CD8-positive, alpha-beta memory T cell (primary cell): Measurements from ENCODE around the gene PLPP4. TPM values are rescaled to one million over a fixed set of nuclear protein-coding genes. Genes with fewer than 3 reads are reported as not detected.

Experiments used
- CTCF ChIA-PET: fragments of 350-600 bp; sonication (Branson Sonifier 250); formaldehyde crosslinking; loops from one replicate; lab custom pipeline; 2021; ENCODE audit warnings: antibody characterized with exemption; lab: Charles Lee
- POLR2A ChIA-PET: fragments of 350-600 bp; sonication (Branson Sonifier 250); formaldehyde crosslinking; loops from one replicate; lab custom pipeline; 2021; ENCODE audit warnings: antibody characterized with exemption; lab: Charles Lee
- DNase-seq, 5 donors: peaks; one replicate each; pipeline versions ENCODE4 v3.0.0 to v3.0.0-alpha.2; 2020 to 2022; ENCODE audit warnings: mixed read lengths in 1 of 5
- H3K27ac ChIP-seq: one replicate; pipeline ENCODE4 v1.7.0; 2013; ENCODE audit warnings: low read depth, mild to moderate bottlenecking, low read length, moderate library complexity
- H3K27me3 ChIP-seq: 2 replicates; pipeline ENCODE4 v1.7.0; 2013; ENCODE audit warnings: low read length, mild to moderate bottlenecking; ENCODE audit not compliant: insufficient read depth, poor library complexity, severe bottlenecking
- H3K36me3 ChIP-seq: 2 replicates; pipeline ENCODE4 v1.7.0; 2013; ENCODE audit warnings: mild to moderate bottlenecking, low read length, moderate library complexity; ENCODE audit not compliant: insufficient read depth
- H3K4me1 ChIP-seq: 2 replicates; pipeline ENCODE4 v1.7.0; 2013; ENCODE audit warnings: mild to moderate bottlenecking, low read length, moderate library complexity; ENCODE audit not compliant: insufficient read depth
- H3K4me3 ChIP-seq: 2 replicates; pipeline ENCODE4 v1.7.0; 2013; ENCODE audit warnings: mild to moderate bottlenecking, low read length
- H3K9me3 ChIP-seq: 2 replicates; pipeline ENCODE4 v1.7.0; 2013; ENCODE audit warnings: mild to moderate bottlenecking, low read length
- H3K27ac Mint-ChIP-seq, 8 donors: one replicate each; pipeline ENCODE4 v1.8.0; 2020 to 2021; ENCODE audit warnings: mixed read lengths in 8 of 8, mild to moderate bottlenecking in 6 of 8, inconsistent platforms in 3 of 8, moderate library complexity in 3 of 8
- H3K27me3 Mint-ChIP-seq, 2 donors: one replicate each; pipeline ENCODE4 v1.8.0; 2020 to 2021; ENCODE audit warnings: mixed read lengths in 2 of 2, mild to moderate bottlenecking in 1 of 2, moderate library complexity in 1 of 2
- H3K36me3 Mint-ChIP-seq, 3 donors: one replicate each; pipeline ENCODE4 v1.8.0; 2020 to 2021; ENCODE audit warnings: mixed read lengths in 3 of 3, inconsistent platforms in 1 of 3, mild to moderate bottlenecking in 1 of 3
- H3K4me1 Mint-ChIP-seq, 3 donors: one replicate each; pipeline ENCODE4 v1.8.0; 2020 to 2021; ENCODE audit warnings: mixed read lengths in 3 of 3, inconsistent platforms in 1 of 3, mild to moderate bottlenecking in 1 of 3
- H3K4me3 Mint-ChIP-seq, 7 donors: one replicate each; pipeline ENCODE4 v1.8.0; 2020 to 2021; ENCODE audit warnings: mixed read lengths in 7 of 7, mild to moderate bottlenecking in 6 of 7, moderate library complexity in 4 of 7, inconsistent platforms in 2 of 7
- H3K9me3 Mint-ChIP-seq, 5 donors: one replicate each; pipeline ENCODE4 v1.8.0; 2020 to 2022; ENCODE audit warnings: mixed read lengths in 5 of 5, mild to moderate bottlenecking in 3 of 5, moderate library complexity in 2 of 5, inconsistent platforms in 1 of 5
- polyA plus RNA-seq: library from polyadenylated mRNA; unstranded; fragments of 300-500 nt; fragmentation: Illumina TruSeq; gene quantifications from one replicate; pipeline ENCODE4 v1.2.3, GENCODE V29; 2021
- total RNA-seq, 2 experiments: library from RNA; stranded (reverse); gene quantifications; one replicate each; pipeline ENCODE4 v1.2.3, GENCODE V29; 2021

Gene PLPP4
- total and polyA plus RNA-seq, 3 experiments from 2014 or later, result not detected

GRCh38 chr10:120436439-120437112 is 20.5 kb upstream of the PLPP4 start:
- Histone ChIP-seq H3K36me3 (no peaks in the 10 kb centered on the region), H3K4me3 (no peak overlapping the region), H3K9me3 (no peaks in the 10 kb centered on the region), H3K27ac (no peak overlapping the region), H3K4me1 (no peaks in the 10 kb centered on the region), H3K27me3 (no peaks in the 10 kb centered on the region)
- peaks cover 0 to 9% (median 6%) of the 10 kb centered on the region in 5 donors for H3K9me3 Mint-ChIP-seq
- CTCF ChIA-PET, result no interaction called here
- H3K4me1 Mint-ChIP-seq, result no peaks in the 10 kb centered on the region
- H3K27me3 Mint-ChIP-seq, result peaks cover 0 to 21% of the 10 kb centered on the region in 2 donors
- no peaks in the 10 kb centered on the region for H3K36me3 Mint-ChIP-seq
- no peak overlapping the region for H3K4me3 Mint-ChIP-seq
- H3K27ac Mint-ChIP-seq, result no peak overlapping the region
- DNase-seq, result no peak
- POLR2A ChIA-PET, result no interaction called here

- H3K27ac Mint-ChIP-seq, result no peak overlapping the region
- H3K4me1 Mint-ChIP-seq, result no peaks in the 10 kb centered on the region
- H3K4me1 ChIP-seq, result no peaks in the 10 kb centered on the region
- H3K9me3 ChIP-seq, result no peaks in the 10 kb centered on the region
- H3K9me3 Mint-ChIP-seq, result peaks cover 0 to 9% (median 6%) of the 10 kb centered on the region in 5 donors
- no peaks in the 10 kb centered on the region for H3K36me3 Mint-ChIP-seq
- no peaks in the 10 kb centered on the region for H3K36me3 ChIP-seq
- peaks cover 0 to 12% of the 10 kb centered on the region in 2 donors for H3K27me3 Mint-ChIP-seq
- no peak for DNase-seq
- H3K27ac ChIP-seq, result no peak overlapping the region
- no peak overlapping the region for H3K4me3 ChIP-seq
- POLR2A ChIA-PET, result no interaction called here
- H3K4me3 Mint-ChIP-seq, result no peak overlapping the region
- CTCF ChIA-PET, result no interaction called here
- H3K27me3 ChIP-seq, result no peaks in the 10 kb centered on the region
Observed at GRCh38 chr10:120437541-120437940, 19.5 kb upstream of the PLPP4 start.

GRCh38 chr10:120451968-120452367 is 5.1 kb upstream of the PLPP4 start:
- H3K27ac ChIP-seq, result no peak overlapping the region
- peaks cover 0 to 4% (median 2%) of the 10 kb centered on the region in 5 donors for H3K9me3 Mint-ChIP-seq
- H3K27me3 Mint-ChIP-seq, result peaks cover 12 to 14% of the 10 kb centered on the region in 2 donors
- no peak overlapping the region for H3K27ac Mint-ChIP-seq
- H3K4me3 Mint-ChIP-seq, result no peak overlapping the region
- no peaks in the 10 kb centered on the region for H3K36me3 ChIP-seq
- no peaks in the 10 kb centered on the region for H3K36me3 Mint-ChIP-seq
- no peaks in the 10 kb centered on the region for H3K27me3 ChIP-seq
- H3K9me3 ChIP-seq, result no peaks in the 10 kb centered on the region
- DNase-seq, result no peak
- CTCF ChIA-PET, result interaction anchor here (1.2 kb wide), 1 partner anchor 29 kb away, joined by 3 read pairs; no protein-coding TSS in a partner anchor
- no peaks in the 10 kb centered on the region for H3K4me1 Mint-ChIP-seq
- no peaks in the 10 kb centered on the region for H3K4me1 ChIP-seq
- H3K4me3 ChIP-seq, result no peak overlapping the region
- POLR2A ChIA-PET, result no interaction called here

GRCh38 chr10:120453319-120453718 is 3.7 kb upstream of the PLPP4 start:
- H3K27ac Mint-ChIP-seq, result no peak overlapping the region
- no peak overlapping the region for H3K4me3 Mint-ChIP-seq
- H3K9me3 Mint-ChIP-seq, result peaks cover 0 to 7% (median 2%) of the 10 kb centered on the region in 5 donors
- DNase-seq, result no peak
- ChIA-PET POLR2A (no interaction called here), CTCF (interaction anchor here (1.2 kb wide), 1 partner anchor 31 kb away, joined by 3 read pairs; no protein-coding TSS in a partner anchor)
- no peaks in the 10 kb centered on the region for H3K9me3 ChIP-seq
- H3K27ac ChIP-seq, result no peak overlapping the region
- H3K4me3 ChIP-seq, result no peak overlapping the region
- H3K36me3 Mint-ChIP-seq, result no peaks in the 10 kb centered on the region
- H3K36me3 ChIP-seq, result no peaks in the 10 kb centered on the region
- no peaks in the 10 kb centered on the region for H3K27me3 ChIP-seq
- no peaks in the 10 kb centered on the region for H3K4me1 Mint-ChIP-seq
- H3K27me3 Mint-ChIP-seq, result peaks cover 17 to 22% of the 10 kb centered on the region in 2 donors
- H3K4me1 ChIP-seq, result no peaks in the 10 kb centered on the region

- Mint-ChIP-seq H3K4me3 (no peak overlapping the region), H3K27me3 (peaks cover 20 to 27% of the 10 kb centered on the region in 2 donors), H3K27ac (no peak overlapping the region), H3K4me1 (no peaks in the 10 kb centered on the region), H3K9me3 (peaks cover 0 to 7% (median 2%) of the 10 kb centered on the region in 5 donors), H3K36me3 (no peaks in the 10 kb centered on the region)
- H3K4me3 ChIP-seq, result no peak overlapping the region
- no peaks in the 10 kb centered on the region for H3K4me1 ChIP-seq
- no peak for DNase-seq
- CTCF ChIA-PET, result no interaction called here
- POLR2A ChIA-PET, result no interaction called here
- no peaks in the 10 kb centered on the region for H3K9me3 ChIP-seq
- no peaks in the 10 kb centered on the region for H3K27me3 ChIP-seq
- no peaks in the 10 kb centered on the region for H3K36me3 ChIP-seq
- no peak overlapping the region for H3K27ac ChIP-seq
Observed at GRCh38 chr10:120453886-120454285, 3.1 kb upstream of the PLPP4 start.

GRCh38 chr10:120455004-120455403 is 2.0 kb upstream of the PLPP4 start:
- no peaks in the 10 kb centered on the region for H3K27me3 ChIP-seq
- Mint-ChIP-seq H3K27ac (no peak overlapping the region), H3K9me3 (peaks cover 0 to 7% (median 2%) of the 10 kb centered on the region in 5 donors), H3K27me3 (peaks cover 22 to 34% of the 10 kb centered on the region in 2 donors), H3K4me1 (no peaks in the 10 kb centered on the region), H3K36me3 (no peaks in the 10 kb centered on the region), H3K4me3 (no peak overlapping the region)
- POLR2A ChIA-PET, result no interaction called here
- no peaks in the 10 kb centered on the region for H3K9me3 ChIP-seq
- no peak overlapping the region for H3K27ac ChIP-seq
- CTCF ChIA-PET, result no interaction called here
- no peak for DNase-seq
- no peaks in the 10 kb centered on the region for H3K4me1 ChIP-seq
- no peaks in the 10 kb centered on the region for H3K36me3 ChIP-seq
- H3K4me3 ChIP-seq, result no peak overlapping the region

- Mint-ChIP-seq H3K36me3 (no peaks in the 10 kb centered on the region), H3K27me3 (peaks cover 24 to 36% of the 10 kb centered on the region in 2 donors), H3K4me3 (no peak overlapping the region), H3K9me3 (peaks cover 0 to 7% (median 2%) of the 10 kb centered on the region in 5 donors), H3K4me1 (no peaks in the 10 kb centered on the region), H3K27ac (no peak overlapping the region)
- Histone ChIP-seq H3K4me3 (no peak overlapping the region), H3K27ac (no peak overlapping the region), H3K4me1 (no peaks in the 10 kb centered on the region), H3K36me3 (no peaks in the 10 kb centered on the region), H3K27me3 (no peaks in the 10 kb centered on the region), H3K9me3 (no peaks in the 10 kb centered on the region)
- CTCF ChIA-PET, result no interaction called here
- POLR2A ChIA-PET, result no interaction called here
- DNase-seq, result no peak
Observed at GRCh38 chr10:120455606-120456005, 1.4 kb upstream of the PLPP4 start.

GRCh38 chr10:120456143-120456625 is 843 bp upstream of the PLPP4 start:
- Mint-ChIP-seq H3K27me3 (peaks cover 24 to 38% of the 10 kb centered on the region in 2 donors), H3K4me1 (no peaks in the 10 kb centered on the region), H3K27ac (no peak overlapping the region), H3K4me3 (no peak overlapping the region), H3K9me3 (peaks cover 0 to 7% (median 2%) of the 10 kb centered on the region in 5 donors), H3K36me3 (no peaks in the 10 kb centered on the region)
- ChIA-PET POLR2A (no interaction called here), CTCF (no interaction called here)
- H3K27ac ChIP-seq, result no peak overlapping the region
- no peaks in the 10 kb centered on the region for H3K36me3 ChIP-seq
- H3K4me1 ChIP-seq, result no peaks in the 10 kb centered on the region
- no peak overlapping the region for H3K4me3 ChIP-seq
- H3K27me3 ChIP-seq, result no peaks in the 10 kb centered on the region
- no peaks in the 10 kb centered on the region for H3K9me3 ChIP-seq
- no peak for DNase-seq
